ENCODE results near the gene RBM4B.

Gene RBM4B

DNA sequence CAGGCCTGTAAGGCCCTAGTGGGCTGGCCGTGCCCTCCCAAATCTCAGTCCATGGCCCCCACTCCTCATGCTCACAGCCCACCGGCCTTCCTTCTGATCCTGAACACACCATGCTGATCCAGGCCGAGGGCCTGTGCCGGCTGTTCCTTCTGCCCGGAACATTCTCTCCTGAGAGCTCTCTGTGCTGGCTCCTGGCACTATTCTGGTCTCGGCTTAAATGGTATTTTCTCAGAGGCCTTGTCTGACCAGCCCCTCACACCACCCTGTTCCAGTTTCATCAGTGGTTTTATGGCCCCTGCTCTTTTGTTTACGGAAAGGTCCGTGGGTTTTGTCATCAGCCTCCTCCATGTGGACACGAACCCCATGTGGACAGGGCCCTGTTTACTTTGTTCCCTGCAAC, 29.3 kb upstream of the RBM4B start:
- DNase-seq: no peak

DNA sequence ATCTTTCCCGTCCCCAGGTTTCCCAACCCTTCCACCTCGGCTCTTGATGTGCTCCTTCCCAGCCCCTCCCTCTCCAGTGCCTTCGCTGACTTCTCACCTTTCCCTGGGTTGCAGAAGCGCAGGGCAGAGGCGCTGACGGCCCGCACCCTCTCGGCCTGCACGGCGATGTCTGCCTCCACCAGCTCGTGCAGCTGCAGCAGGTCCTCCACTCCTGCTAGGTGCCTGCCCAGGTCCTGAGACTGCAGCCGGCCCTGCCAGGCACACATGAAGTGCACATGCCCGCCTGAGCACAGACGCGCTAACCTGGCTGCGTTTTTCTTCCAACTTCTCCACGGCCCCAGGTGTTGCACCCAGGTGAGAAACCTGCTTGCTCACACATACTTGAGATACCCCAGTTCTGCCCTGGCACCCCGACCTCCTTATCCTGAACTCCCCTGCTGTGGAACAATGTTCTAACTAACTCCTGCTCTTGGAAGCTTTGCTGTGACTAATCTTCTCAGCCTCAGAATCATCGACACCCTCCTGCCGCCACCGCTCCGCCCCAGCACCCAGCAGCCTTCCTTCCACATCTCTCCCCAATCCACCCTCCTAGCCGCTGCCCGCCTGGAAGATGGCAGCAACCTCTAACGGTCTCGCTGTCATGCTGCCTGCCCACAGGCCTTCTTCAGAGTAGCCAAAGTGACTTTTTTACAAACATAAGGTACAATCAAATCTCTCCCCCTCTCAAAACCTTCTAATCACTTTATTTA, 28.1 kb upstream of the RBM4B start:
- no peak for DNase-seq

DNA sequence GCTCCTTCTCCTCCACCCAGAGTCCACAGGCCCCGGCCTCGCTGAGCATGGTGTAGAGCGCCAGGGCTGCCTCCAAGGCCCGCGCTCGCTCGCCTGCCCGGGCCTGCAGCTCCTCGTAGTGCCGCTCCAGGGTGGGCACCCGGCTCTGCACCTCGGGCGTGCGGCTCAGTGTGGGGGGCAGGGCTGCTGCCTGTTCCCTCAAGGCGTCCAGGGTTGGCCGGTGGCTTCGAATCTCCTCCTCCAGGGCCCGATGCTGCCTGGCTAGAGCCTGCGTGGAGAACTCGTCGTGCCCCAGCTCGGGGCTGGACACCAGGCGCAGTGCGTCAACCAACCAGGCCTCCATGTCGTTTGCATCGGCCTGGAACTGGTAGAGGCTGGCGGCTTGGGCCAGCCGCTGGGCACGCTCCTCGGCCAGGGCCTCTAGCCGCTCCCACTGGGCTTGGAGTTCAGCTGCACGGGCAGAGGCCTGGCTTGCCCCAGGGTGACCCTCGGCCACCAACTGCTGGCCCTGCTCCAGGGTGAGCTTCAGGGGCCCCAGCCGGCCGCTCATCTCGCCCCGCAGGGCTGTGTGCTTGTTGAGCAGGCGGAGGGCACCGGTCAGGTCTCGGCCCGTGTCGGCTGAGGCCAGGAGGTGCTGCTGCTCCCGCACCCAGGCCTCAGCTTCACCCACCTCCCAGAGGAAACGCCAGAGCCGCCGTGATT, 27.1 kb upstream of the RBM4B start:
- DNase-seq: no peak

DNA sequence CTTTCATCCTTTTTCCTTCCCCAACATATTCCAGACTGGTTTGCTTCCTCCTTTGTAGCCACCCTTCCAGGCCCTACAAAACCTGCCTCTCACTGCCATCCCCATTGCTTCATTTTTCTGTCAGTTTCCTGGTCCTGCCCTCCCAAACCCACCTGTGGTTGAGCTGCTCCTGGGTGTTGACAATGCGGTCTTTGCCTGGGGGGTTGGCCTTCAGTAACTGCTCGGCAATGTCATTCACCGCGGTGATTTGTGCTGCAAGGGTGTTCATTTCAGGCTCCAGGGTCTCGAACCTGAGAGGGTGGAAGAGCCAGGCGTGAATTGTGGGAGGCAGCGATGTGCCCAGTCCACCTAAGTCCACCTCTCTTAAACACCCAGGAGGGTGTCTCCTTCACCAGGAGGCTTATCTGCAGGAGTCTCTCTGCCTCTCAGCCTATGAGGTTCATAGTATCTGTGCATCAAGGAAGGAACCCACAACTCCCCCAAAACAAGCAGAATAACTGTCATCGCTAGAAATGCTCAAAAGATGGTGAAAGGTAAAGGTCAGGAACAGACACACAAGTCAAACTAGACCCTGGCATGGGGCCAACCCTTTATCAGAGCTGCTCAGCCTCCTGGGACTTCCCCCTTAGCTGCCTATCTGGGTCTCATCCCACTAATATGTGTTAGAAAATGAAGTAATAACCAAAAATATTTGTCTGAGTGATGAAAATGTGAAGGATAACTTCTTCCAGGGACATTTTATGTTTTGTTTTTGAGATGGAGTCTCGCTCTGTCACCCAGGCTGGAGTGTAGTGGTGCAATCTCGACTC, 23.9 kb upstream of the RBM4B start:
- no peak for DNase-seq

DNA sequence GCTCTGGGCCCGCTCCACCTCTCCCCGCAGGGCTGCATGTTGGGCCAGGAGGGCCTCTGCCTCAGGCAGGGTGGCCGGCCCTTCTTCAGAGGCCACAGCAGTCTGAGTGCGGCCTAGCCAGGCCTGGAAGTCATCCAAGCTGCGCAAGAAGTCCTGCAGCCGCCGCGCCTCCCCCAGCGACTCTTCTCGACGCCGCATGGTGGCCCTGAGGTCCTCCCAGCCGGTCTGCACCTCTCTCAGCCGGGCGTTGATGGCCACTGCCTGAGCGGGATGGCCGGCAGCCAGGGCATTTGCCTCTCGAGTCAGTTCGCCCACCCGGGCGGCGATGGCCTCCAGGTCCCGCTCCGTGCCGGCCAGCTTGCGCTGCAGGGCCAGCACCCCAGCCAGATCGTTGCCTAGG, 23.1 kb upstream of the RBM4B start:
- no peak for DNase-seq

DNA sequence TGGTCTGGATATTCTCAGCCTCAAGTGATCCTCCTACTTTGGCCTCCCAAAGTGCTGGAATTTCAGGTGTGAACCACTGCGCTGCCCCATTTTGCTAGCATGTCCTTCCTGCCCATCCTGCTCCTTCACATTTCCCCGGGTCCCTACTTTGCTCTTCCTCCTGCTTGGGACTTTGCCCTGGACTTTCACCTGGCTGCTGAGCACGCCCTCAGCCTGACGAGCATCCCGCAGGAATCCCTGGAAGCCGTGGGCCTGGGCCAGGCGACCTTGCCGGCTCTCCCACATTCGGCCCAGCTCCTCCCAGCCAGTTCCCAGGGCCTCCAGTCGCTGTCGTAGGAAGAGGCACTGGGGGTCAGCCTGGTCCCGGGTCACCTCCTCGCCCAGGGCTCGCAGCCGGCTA, 22.6 kb upstream of the RBM4B start:
- DNase-seq: no peak

DNA sequence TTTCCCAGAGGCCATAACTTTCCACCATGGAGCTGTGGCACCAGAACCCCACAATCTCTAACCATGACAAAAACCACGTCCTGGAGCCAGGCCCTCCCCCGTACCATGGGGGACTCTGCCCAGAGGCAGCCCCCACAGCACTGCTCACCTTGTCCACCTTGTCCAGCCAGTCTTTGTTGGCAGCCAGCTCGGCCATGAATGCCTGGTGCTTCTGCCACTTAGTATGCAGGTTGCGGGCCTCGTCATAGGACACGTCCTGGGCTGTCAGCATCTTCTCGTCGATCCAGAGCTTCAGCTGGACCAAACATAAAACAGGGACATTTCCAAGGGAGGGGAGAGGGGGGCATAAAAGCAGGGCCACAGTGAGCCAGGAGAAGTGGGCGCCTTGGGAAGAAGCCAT, 20.8 kb upstream of the RBM4B start:
- DNase-seq: no peak

DNA sequence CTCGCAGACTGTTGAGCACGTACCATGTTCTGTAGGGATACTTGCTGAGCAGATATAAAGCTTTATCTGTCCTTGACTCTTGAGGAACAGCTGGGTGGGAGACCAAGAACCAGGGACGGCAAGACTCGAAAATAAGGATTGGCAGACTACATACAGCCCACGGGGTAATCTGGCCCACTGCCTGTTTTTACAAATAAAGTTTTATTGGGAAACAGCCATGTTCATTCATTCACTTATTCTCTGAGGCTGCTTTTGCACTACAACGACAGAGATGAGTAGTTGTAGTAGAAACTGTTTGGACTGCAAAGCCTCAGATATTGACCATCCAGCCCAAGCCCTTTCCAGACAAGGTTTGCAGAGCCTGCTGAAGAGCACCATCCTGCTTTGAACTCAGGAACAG, 20.3 kb upstream of the RBM4B start:
- no peak for DNase-seq

DNA sequence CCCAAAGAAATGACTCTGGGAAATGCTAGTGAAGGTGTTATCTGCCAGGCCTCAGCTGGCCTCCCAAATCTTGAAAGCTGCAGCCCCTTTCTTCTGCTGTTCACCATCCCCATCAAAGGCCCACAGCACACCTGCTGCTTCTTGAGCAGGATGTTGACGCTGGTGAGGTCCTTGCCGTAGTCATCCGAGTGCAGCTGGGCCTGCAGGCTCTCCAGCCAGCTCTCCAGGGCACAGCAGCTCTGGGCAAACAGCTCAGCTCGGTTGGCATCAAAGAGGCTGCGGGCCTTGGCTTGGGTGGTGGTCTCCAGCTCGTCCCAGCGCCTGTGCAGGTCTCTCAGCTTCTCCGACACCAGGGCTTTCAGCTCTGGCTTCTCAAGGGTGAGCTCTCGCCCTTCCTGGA, 18.5 kb upstream of the RBM4B start:
- no peak for DNase-seq

DNA sequence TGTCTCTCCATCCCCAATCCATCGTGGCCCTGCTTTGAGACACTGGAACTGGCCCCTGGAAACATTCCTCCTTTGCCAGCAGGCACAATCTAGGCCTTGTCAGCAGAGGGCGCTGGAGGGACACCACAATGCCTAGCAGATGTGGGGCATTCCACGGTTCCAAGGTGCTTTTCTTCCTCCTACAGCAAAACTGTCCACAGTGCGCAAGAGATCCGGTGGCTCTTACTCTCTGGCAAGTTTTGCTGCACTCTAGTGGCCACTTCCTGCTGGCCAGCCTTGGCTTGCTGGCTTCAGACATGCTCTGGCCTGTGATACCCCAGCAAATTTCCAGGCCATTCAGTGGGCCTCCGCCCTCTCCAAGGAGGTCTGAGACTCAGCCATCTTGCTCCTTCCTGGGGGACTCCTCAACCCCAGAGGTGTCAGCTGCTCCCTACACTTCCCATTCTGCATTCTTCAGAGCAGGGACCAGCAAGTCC, 17.1 kb upstream of the RBM4B start:
- peak; percentile 85 for DNase-seq

DNA sequence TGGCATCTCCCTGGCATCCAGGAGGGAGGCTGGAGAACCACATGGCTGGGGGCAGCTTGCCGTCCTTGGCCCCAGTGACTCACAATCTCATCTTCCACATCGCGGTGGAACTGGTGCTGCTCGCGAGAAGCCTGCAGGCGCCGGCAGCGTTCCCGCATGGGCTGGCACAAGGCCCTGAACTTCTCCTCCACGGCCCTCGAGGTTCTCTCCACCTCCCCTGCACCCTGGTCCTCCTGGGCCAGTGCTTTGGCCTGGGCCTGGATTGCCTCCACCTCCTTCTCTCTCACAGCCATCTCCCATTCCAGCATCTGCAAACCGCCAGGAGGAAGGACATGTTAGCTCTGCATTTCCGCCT, 16.3 kb upstream of the RBM4B start:
- no peak for DNase-seq

DNA sequence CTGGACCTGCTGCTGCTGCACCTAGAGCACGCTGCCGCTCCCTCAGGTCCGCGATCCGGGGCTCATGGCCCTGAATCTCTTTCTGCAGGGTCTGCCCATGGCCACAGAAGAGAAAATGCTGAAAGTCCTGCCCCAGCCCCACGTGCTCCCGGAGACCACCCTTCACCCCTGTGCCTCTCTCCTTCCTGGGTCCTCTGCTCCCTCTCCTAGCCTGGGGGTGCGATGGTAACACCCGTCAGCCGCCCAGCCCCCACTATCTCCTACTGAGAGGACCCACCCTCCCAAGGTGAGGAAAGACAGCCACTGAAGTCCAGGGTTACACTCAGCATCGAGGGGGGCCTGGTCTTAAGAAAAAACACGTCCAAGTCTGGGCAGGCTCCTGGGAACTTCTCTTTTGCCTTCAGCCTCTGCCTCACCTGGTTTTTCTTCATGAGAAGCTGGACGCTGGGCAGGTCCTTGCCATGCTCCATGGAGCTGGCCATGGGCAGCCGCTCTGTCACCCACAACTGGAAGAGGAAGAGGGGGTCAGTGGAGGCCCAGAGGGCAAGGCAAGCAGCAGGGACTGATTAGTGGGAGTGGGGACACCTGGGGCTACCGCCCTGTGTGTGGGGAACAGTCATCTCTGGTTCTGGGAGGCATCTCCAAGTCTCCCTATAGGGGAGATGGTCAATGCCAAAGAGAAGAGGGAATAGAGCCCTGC, 15.8 kb upstream of the RBM4B start:
- DNase-seq: no peak

DNA sequence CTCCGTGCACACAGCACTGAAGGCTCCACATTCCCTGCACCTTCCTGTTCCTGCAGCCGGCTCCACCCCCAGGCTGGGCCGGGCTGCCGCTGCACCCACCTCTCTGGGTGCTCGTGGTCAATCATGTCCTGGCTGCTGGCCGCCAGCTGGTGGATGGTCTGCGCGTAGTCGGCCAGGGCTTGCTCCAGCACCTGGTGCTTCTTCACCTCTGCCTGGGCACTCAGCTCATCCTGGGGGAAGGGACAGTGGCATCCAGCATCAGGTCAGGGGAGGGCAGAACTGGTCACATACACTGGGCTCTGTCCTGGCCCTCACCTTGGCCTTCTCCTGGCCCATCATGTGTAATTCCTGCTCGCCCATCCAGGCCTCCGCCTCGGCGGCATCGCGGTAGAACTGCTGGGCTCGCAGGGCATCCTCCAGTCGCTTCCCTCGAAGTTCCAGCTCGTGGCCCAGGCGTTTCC, 15.2 kb upstream of the RBM4B start:
- no peak for DNase-seq

DNA sequence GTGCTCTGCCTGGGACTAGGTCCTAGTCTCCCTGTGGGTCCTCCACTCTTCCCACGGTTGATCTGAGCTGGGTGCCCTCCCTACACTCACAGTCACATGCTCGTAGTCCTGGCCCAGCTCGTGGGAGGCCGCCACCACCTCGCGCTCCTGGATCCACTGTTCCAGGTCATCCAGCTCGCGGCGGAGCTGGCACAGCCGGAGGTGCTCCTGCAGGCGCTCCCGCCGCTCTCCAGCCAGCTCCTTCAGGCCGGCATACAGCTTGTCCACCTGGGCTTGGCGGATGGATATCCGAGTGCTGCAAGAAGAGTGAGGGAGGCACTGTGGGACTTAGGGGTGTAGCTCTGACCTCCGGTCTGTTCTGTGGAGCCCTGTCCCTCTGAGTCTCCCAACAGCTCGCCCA, 14.8 kb upstream of the RBM4B start:
- DNase-seq: no peak

DNA sequence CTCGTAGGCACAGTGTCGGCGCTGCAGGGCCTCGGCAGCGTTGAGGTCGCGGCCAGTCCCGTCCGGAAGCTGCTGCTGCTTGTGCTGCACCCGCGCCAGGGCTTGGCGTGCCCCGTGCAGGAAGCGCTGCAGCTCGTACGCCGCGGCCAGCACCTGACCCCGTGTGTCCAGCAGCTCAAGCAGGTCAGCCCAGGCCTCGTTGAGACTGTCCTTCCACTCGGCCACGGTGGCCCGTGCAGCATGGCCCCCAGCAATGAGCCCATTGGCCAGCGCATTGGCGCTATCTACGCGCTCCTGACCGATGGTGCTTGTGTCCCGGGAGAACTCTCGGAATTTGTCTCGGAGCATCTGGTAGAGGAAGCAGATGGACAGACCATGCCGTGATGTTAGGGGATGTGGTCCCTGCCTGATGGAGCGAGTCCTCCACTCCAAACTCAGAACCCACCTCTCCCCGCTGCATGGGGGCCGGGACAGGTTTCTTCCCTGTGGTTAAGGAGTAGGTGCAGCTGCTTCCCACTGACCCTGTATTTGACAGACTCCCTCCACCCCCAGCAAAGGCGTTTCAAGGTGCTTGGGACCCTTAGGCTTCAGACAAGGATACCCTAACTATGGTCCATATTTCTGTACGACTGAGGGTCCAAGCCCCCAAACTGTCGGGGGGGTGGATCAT, 13.8 kb upstream of the RBM4B start:
- DNase-seq: no peak

DNA sequence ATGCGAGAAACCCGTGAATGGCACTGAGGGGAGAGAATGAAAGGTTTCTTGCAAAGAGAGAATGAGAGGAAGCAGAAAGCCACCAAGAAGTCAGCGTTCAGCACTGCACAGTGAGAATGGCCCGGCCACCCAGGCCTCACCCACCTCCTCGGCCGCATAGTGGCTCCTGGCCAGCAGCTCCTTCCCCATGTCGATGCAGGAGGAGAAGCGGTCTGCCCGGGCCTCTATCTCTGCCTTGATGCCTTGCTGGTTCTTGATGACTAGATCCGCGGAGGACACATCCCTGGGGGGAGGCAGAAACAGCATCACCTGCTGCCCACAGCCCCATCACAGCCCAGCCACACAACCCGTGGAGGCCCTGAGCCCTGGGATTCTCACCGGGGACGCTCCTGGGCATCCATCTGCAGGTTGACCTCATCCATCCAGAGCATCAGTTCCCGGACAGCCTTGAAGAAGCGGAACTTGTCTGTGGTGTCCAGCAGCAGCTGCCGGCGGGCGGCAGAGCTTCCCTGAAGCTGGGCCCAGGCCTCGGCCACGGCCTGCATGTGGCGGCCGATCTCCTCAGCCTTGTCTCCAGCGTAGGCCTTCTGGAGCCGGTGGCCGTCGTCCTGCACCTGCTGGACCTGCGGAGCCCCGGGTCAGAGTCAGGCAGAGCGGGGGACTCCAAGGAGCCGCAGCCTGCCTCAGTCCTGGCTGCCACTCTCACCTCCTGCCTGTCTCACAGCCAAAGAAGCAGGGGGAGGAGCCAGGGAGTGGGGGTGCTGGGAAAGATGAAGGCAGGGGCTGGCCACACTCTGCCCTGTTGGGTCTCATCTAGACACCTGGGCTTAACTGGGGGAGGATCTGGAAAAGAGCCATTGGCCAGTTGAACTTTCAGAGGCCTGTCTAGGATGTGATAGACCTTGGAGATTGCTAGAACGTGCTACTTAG, 12.2 kb upstream of the RBM4B start:
- no peak for DNase-seq

DNA sequence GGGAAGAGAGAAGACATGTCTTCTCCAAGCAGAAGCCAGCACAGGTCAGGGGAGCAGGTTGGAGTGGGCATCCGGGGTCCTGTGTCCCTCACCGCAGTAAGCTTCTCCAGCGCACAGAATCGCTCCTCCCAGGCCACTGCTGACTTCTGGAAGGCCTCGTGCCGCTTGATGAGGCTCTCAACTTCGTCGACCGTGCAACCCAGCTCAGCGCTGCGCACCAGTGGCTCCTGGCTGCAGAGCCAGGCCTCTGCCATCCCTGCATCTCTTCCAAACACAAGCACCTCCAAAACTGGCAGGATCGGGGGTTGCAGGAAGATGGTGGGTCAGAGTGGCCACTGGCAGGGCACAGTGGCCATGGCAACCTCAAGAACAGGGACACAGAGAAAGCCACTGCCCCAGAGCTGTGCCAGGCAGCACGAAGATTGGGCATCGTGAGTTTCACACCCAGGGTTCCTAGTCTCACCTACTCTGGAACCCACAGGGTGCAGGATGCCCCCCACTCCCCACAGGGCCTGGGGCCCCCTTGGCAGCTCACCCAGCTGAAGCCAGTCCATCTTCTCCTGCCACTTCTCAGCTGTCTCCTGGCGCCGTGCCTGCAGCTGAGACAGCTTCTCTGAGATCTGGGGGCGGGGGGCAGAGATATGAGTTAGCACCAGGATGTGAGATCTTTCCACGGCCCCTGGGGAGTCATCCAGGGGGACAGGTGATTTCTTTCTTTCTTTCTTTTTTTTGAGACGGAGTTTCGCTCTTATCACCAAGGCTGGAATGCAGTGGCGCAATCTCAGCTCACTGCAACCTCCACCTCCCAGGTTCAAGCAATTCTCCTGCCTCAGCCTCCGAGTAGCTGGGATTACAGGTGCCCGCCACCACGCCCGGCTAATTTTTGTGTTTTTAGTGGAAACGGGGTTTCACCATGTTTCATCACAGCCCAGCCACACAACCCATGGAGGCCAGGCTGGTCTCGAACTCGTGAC, 11.2 kb upstream of the RBM4B start:
- no peak for DNase-seq

DNA sequence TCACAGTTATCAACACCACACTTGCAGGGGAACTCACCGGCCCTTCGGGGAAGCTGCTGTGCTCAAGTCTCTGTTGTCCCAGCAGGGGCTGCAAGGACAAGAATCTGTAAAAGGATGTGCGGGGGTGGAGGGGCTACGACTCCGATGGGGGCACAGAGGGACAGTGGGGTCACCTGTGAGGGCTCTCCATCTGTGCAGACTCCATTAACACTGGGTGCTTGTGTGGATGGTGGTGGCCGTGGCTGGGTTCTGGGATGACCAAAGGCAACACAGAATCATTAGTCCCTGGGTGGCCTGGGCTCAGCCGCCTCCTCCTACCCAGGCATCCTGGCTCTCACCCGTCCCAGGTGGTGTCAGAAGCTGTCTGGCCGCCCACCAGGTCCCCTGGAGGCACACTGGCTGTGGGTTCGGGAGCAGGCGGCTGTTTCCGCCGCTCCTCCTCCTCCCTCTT, 10.2 kb upstream of the RBM4B start:
- no peak for DNase-seq

DNA sequence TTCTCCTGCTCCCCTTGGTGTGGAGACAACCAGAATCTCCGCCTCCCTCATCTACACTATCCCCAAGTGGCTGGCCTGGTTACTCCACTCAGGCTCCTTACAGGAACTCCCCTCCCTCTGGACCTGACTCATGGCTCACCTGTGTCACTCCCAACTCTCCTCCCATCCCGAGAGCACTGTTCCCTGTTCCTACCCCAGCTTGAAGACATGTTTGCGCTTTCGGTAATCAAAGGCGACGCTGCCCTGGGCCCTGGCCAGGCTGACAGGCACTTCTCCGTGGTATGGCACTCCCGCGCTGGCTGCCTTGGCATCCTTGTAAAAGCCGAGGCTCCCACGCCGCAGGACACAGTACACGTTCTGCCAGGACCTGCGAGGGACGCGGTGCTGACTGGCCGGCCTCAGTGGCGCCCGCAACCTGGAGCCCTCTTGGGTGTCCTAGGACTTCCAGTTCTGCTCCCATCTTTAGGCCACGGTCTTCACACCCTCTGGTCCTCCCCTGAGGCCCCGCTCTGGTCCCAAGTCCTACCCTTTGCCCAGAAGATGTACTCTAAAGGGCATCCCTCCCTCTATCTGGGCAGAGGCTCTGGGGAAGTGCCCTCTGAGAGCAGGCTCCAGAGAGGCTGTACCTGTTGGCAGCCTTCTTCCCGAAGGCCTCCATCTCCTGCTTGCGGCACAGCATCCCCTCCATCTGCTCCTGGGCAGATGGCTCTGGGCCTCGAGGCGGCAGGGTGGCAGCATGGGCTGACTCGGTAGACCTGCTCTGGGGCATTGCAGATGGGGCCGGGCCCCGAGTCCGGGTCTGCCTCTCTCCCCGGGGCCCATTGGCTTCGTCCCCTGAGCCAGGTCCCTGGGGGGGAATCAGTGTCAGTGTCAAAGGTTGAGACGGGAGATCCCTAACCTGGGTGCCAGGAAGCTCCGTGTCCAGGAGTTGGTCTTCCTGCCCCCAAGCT, 9.4 kb upstream of the RBM4B start:
- no peak for DNase-seq

Data from CD4-positive, alpha-beta T cell treated with Interleukin-10 for 1 hour (primary cell).